NCI-H1105 treated with DMSO at 0.1 percent for 48 hours (cell line): ENCODE data around the gene MEIOC.
"Not testable (repeated sequence)": the region's sequence is repeated elsewhere in the genome, so short reads cannot be mapped to it uniquely, and the experiment has no call there.

Experiments
- DNase-seq: peaks from one replicate; lab custom pipeline; 2025; lab: John Stamatoyannopoulos, UW

Gene MEIOC

DNA sequence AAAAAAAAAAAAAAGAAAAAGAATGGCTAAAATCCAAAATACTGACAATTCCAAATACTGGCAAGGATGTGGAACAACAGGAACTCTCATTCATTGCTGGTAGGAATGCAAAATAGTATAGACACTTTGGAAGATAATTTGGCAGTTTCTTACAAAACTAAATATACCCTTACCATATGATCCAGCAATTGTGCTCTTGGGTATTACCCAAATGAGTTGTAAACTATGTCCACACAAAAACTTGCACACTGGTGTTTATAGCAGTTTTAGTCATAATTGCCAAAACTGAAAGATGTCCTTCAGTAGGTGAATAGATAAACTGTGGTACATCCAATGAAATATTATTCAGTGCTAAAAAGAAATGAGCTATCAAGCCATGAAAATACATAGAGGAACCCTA is 8.5 kb upstream of the MEIOC start:
- no peak for DNase-seq

DNA sequence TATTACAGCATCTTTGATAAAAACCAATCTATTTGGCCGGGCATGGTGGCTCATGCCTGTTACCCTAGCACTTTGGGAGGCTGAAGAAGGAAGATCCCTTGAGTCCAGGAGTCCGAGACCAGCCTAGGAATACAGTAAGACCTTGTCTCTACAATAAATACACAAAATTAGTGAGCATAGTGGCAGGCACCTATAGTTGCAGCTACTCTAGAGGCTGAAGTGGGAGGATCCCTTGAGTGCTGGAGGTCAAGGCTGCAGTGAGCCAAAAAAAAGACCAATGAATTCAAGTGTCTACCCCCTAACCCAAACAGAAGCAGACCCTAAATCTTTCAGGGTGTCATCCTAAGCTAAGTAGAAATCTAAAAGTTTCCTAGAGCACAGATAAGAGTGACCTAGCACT is 7.3 kb upstream of the MEIOC start:
- no peak for DNase-seq

DNA sequence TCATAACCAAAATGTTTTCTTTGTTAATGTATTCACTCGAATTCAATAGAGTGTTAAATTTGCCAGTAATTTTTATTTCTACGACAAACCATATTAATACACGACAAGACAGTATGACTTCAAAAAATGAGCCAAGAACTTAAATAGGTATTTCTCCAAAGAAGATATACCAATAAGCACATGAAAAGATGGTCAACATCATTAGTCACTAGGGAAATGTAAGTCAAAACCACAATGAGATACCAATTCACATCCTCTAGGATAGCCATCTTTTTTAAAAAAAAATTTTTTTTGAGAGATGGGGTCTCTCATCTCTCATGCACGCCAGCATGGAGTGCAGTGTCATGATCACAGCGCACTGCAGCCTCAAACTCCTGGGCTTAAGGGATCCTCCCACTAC is 5.0 kb upstream of the MEIOC start:
- DNase-seq = no peak

GRCh38 chr17:44652727-44653126 is 3.5 kb upstream of the MEIOC start:
- DNase-seq = no peak

- DNase-seq = no peak
Measured at GRCh38 chr17:44653384-44653783, 2.9 kb upstream of the MEIOC start.

GRCh38 chr17:44653954-44654353 is 2.3 kb upstream of the MEIOC start:
- DNase-seq = no peak

DNA sequence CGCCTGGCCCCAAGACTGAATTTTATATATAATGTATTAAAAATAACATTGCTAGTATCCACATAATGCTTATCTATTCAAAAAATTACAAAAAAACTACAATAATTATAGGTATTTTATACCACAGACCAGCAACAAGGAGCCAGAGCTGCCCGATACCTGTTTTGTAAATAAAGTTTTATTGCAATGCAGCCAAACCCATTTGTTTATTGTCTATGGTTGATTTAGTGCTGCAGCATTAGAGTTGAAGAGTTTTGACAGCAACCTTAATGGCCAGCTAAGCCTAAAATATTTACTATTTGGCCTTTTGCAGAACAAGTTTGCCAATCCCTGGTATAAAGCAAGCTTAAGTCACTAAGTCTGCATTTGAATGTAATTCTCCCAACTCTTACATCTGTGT is 5.6 kb downstream of the MEIOC start:
- DNase-seq = no peak

DNA sequence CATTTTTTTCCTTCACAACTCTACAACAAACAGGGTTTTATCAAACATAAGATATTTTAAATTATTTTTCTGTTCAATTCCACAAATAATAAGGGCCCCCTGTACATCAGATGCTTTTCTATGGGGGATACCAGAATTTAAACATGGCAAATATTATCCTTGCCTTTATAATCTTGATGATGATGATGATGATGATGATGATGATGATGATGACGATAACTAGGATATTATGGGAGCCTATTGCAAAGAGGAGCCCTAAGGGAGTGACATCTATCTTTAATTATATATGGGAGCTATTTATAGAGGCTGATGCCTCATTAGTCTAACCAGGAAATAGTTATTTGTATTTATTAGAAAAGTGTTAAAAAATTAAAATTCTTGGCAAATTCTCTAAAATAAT is 6.8 kb downstream of the MEIOC start:
- no peak for DNase-seq

GRCh38 chr17:44664867-44665266 is 8.6 kb downstream of the MEIOC start:
- no peak for DNase-seq

- DNase-seq = no peak
Measured at GRCh38 chr17:44666006-44666405, 9.7 kb downstream of the MEIOC start.

DNA sequence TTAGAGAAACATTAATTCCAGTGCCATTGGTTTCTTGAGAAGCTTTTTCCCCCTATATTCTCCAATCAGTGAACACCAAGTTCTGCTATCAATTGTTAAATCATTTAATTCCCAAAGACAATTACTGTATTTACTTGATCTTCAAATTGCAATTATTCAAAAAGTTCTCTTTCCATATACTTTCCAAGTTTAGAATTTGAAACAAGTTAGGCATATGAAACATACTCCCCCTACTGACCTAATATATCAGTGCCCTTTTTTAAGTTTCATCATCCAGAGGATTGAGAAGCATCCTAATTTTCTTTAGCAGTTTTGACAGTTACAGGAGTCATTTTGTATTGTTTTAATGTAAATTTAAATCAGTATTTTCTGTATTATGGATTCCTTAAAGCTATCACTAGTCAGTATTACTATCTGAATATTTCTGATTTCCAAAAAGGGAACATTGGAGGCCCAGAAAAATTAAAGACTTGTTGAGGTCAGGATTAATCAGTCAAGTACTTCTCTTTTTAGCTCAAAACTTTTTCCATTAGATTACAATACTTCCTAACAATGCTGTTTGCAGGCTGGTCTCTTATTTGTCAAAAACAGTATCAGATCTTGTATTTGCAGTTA is 16.3 kb downstream of the MEIOC start:
- DNase-seq = peak; percentile 6

DNA sequence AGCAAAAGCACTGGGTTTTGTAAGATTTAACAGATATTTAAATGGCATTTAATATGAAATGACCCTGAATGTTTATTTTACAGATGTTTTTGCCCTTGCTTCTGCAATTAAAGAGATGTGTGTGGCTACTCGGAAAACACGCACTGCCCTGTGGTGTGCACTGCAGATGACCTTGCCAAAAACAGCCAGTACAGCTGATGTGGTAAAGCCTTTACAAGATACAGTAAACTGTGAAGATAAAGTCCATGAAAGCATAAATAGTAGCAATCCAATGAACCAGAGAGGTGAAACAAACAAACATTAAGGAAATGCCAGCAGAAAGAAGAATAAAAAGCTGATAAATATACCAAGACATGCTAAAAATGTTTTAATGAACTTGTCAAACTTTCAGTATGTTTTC is 17.6 kb downstream of the MEIOC start:
- DNase-seq = no peak

DNA sequence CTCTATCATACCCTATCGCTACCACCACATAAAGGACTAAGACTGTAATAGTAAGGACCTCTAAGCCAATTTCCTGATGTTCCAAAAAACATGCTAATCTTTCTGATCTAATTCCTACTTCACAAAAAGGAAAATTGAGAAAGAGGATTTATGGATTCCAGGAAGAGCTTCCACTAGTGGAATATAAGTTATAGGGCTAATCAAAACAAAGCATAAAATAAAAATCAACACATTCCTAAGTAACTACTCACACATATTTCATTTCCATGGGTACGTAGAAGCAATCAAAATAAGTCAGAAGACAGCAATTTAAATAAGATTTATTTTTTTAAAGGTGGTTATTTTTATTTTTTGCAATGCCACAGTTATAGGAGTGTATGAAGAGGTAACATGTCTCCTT is 20.9 kb downstream of the MEIOC start:
- DNase-seq = no peak

GRCh38 chr17:44683303-44683702 is 27.0 kb downstream of the MEIOC start:
- DNase-seq = not testable (repeated sequence)

DNA sequence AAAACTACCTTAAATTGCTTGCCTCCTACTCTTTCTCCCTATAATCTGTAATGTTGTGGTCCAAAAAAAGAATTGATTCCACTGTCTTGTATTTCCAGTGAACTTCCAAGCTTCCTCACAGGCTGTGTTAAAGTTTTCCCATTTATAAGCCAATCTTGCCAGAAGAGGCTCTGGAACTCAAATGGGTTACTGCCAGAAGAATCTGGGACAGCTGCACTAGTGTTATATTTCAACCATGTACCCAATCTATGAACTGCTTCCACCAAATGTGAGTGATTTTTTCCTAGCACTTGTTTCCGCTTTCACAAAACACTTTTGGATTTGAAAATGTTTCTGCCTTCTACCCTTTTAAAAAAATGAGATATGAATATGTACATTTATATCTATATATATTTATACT is 31.5 kb downstream of the MEIOC start:
- no peak for DNase-seq

DNA sequence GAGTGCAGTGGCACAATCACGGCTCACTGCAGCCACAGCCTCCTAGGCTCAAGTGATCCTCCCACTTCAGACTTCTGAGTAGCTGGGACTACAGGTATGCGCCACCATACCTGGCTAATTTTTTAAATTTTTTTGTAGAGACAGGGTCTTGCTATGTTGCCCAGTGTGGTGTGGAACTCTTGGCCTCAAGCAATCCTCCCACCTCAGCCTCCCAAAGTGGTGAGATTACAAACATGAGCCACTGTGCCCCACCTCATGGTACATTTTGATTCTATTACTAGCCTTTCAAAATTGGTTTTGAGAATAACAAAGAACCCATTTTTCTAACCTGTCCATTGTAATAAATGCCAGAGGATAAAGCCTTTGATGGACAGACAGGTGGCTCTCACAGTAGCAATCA is 31.9 kb downstream of the MEIOC start:
- no peak for DNase-seq

GRCh38 chr17:44688675-44689476 is 32.6 kb downstream of the MEIOC start:
- DNase-seq = no peak

GRCh38 chr17:44689477-44690217 is 33.4 kb downstream of the MEIOC start, which contains the start of gene CCDC43:
CCDC43 (minus strand) TSS chr17:44689776; CDS start chr17:44689753, 23 bp downstream.
- peak; percentile 82 for DNase-seq

DNA sequence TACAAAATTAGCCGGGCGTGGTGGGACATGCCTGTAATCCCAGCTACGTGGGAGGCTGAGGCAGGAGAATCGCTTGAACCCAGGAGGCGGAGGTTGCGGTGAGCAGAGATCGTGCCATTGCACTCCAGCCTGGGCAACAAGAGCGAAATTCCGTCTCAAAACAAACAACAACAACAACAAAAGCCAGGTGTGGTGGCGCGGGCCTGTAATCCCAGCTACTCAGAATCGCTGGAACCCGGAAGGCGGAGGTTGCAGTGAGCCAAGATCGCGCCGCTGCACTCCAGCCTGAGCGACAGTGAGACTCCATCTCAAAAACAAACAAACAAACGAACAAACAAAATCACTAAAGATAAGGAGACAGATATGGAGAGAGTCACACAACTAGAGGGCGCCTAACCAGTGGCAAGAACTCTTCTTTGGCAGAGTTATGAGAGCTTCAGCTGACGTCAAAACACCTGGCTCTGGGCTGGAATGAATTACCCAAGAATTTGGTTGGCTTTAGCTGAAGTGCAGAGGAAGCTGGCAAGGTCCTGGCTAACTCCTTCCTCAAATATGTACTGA is 34.6 kb downstream of the MEIOC start:
- not testable (repeated sequence) for DNase-seq

DNA sequence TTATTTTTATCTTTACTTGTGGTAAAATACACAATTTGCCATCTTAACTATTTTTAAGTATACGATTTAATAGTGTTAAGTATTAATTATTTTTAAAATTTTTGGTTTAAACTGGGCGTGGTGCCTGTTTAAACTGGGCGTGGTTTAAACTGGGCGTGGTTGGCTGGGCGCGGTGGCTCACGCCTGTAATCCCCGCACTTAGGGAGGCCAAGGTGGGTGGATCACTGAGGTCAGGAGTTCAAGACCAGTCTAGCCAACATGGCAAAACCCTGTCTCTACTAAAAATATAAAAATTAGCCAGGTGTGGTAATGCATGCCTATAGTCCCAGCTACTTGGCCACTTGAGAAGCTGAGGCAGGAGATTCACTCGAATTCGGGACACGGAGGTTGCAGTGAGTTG is 37.3 kb downstream of the MEIOC start:
- DNase-seq = no peak

DNA sequence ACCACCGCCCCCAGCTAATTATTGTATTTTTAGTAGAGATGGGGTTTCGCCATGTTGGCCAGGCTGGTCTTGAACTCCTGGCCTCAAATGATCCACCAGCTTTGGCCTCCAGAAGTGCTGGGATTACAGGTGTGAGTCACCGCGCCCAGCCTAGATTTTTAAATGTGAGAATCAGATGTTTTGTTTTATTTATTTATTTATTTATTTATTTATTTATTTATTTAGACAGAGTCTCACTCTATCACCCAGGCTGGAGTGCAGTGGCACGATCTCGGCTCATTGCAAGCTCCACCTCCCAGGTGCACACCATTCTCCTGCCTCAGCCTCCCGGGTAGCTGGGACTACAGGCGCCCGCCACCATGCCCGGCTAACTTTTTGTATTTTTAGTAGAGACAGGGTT is 44.0 kb downstream of the MEIOC start:
- DNase-seq = not testable (repeated sequence)

DNA sequence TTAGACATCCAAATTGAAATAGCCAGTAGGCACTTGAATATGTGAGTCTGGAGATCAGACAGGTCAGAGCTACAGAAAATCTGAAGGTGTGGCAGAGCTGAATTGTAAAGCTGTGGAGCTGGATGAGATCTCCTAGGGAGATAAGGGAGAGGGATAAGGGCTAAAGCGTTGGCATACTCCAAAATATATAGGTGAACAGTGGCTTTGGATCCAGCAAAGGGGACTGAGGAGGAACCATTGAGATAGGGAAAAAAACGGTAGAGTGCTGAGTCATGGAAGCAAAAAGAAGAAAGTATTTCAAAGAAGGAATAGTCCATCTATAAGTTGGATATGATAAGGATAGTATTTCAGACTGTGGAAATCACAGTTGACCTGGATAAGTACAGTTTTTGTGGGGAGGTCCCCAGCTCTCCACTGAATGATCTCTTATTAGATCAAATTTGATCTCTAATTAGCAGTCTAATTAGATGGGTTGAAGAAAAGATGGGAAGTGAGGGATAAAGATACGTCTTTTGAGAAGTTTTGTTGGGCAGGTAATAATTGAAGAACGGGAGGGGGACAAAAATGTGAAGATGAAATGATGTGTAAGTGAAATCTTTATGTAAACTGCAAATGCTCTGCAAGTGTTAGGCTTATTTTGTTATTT is 51.6 kb downstream of the MEIOC start:
- no peak for DNase-seq
